ENCODE measurements around the gene PRKAR2B.

The PRKAR2B gene

GRCh38 chr7:107165341-107165740 is 120.8 kb downstream of the PRKAR2B start:
- DNase-seq = no peak

GRCh38 chr7:107166736-107167426 is 122.4 kb downstream of the PRKAR2B start:
- DNase-seq = no peak

- peak; percentile 59 for DNase-seq
These were observed 123.2 kb downstream of the PRKAR2B start for GRCh38 chr7:107167483-107168232.

GRCh38 chr7:107168233-107169119 is 124.0 kb downstream of the PRKAR2B start, which contains the start of gene HBP1:
HBP1 (plus strand) TSS chr7:107169003; CDS start chr7:107179894, 10,891 bp downstream.
- peak; percentile 99 for DNase-seq

GRCh38 chr7:107169120-107170050 is 124.9 kb downstream of the PRKAR2B start:
- peak; percentile 96 for DNase-seq

- no peak for DNase-seq
These were observed 125.8 kb downstream of the PRKAR2B start for GRCh38 chr7:107170051-107170915.

GRCh38 chr7:107171496-107171895 is 127.0 kb downstream of the PRKAR2B start:
- no peak for DNase-seq

- no peak for DNase-seq
These were observed 127.9 kb downstream of the PRKAR2B start for GRCh38 chr7:107172276-107173032.

- DNase-seq = no peak
These were observed 128.7 kb downstream of the PRKAR2B start for GRCh38 chr7:107173191-107173590.

GRCh38 chr7:107173691-107174406 is 129.3 kb downstream of the PRKAR2B start:
- DNase-seq = no peak

- no peak for DNase-seq
These were observed 135.0 kb downstream of the PRKAR2B start for GRCh38 chr7:107179326-107180164.

GRCh38 chr7:107180378-107180777 is 135.9 kb downstream of the PRKAR2B start:
- peak; percentile 15 for DNase-seq

- DNase-seq = no peak
These were observed 136.7 kb downstream of the PRKAR2B start for GRCh38 chr7:107181172-107181571.

GRCh38 chr7:107185716-107186115 is 141.2 kb downstream of the PRKAR2B start:
- no peak for DNase-seq

GRCh38 chr7:107186240-107186639 is 141.7 kb downstream of the PRKAR2B start:
- DNase-seq = no peak

- DNase-seq = no peak
These were observed 143.3 kb downstream of the PRKAR2B start for GRCh38 chr7:107187774-107188173.

GRCh38 chr7:107190090-107190489 is 145.6 kb downstream of the PRKAR2B start:
- no peak for DNase-seq

GRCh38 chr7:107194052-107194451 is 149.5 kb downstream of the PRKAR2B start:
- DNase-seq = no peak

Measured in amniotic stem cell (primary cell).